ENCODE results near the gene DNAJC27. TPM values are rescaled to one million over a fixed set of nuclear protein-coding genes. Genes with fewer than 3 reads are reported as not detected.
A peak's percentile ranks its signal among the peaks of the same experiment; 100 is the strongest.

DNAJC27 gene
- total RNA-seq, 1 experiment from 2014 or later, result 5.1 TPM

DNA sequence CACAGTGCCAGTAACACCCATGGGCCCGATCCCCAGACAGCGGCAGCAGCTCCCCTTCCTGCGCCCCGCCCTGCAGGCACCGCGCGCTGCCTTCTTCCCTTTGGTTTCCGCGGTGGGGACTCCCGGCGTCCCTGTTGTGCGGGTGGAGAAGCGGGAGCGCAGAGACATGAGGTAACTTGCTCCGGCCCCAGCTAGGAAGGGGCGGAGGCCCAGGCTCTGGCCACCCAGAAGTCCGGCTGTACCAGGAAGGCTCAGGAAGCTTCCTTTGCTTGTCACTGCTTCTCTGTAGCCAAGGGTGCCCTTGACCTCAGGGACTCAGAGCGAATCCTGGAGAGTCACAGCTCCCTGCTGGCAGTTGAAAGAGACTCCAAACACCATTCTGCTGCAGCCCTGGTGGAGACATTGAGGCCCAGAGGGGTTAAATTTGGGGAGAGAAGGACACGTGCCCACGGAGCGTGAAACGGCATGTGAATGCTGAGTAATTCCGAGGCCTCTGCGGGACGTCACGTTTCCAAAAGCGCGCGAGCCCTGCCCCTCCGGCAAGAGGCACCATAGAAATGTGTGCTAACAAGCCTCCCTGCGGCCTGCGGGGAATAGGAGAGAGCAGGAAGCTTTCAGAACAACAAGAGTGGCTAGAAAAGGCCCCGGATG is 45.0 kb downstream of the DNAJC27 start:
- H3K27me3 ChIP-seq (ENCODE audit: insufficient read depth, low read length), result no peaks in the 10 kb centered on the region
- no CpG with 5 or more reads among the region's 33 CpGs for WGBS (ENCODE audit: extremely low coverage, insufficient read length, low lambda C conversion rate)
- H2BK20ac ChIP-seq (ENCODE audit: low read depth, low read length, poor library complexity, severe bottlenecking), result no peak overlapping the region
- H3K27ac ChIP-seq (ENCODE audit: insufficient read length, low read depth, low read length), result no peak overlapping the region
- no peak overlapping the region for H2BK120ac ChIP-seq (ENCODE audit: low read depth, low read length, poor library complexity, severe bottlenecking)
- no peak overlapping the region for H3K4me2 ChIP-seq (ENCODE audit: insufficient read depth, insufficient read length, low read length)
- no peak overlapping the region for H3K56ac ChIP-seq (ENCODE audit: insufficient read length, low read depth, low read length)
- H3K27me3 Mint-ChIP-seq (ENCODE audit: low read depth), result no peaks in the 10 kb centered on the region; the same call in none of the 2 replicates
- H3K4me1 Mint-ChIP-seq, result peaks cover 29 to 30% of the 10 kb centered on the region in 2 experiments
- no peaks in the 10 kb centered on the region for H3K79me2 ChIP-seq (ENCODE audit: insufficient read depth, low read length)
- no peak overlapping the region for H2AK5ac ChIP-seq (ENCODE audit: insufficient read length, low read length)
- no peaks in the 10 kb centered on the region for H3K79me1 ChIP-seq (ENCODE audit: insufficient read depth, low read depth, low read length, poor library complexity, severe bottlenecking)
- H2AFZ ChIP-seq (ENCODE audit: low read length), result no peak overlapping the region
- no peaks in the 10 kb centered on the region for H3K36me3 Mint-ChIP-seq (ENCODE audit: insufficient read depth in 1 of 3, low read depth in 3 of 3)
- H3K9me3 ChIP-seq (ENCODE audit: control insufficient read depth, low read depth, low read length), result no peaks in the 10 kb centered on the region
- no peak overlapping the region for H3K4ac ChIP-seq (ENCODE audit: low read depth, low read length)
- no peak overlapping the region for H3T11ph ChIP-seq (ENCODE audit: low read length)
- H3K4me1 ChIP-seq (ENCODE audit: insufficient read depth, low read length), result no peaks in the 10 kb centered on the region; the same call in 1 of the 2 replicates
- H3K9me3 Mint-ChIP-seq, result no peaks in the 10 kb centered on the region
- no peak overlapping the region for H4K8ac ChIP-seq (replicated peaks; ENCODE audit: insufficient read length, low read depth, low read length)
- no peaks in the 10 kb centered on the region for H4K20me1 ChIP-seq (ENCODE audit: control insufficient read depth, insufficient read depth, insufficient read length)
- peak overlapping the region; percentile 29 for H3K18ac ChIP-seq (ENCODE audit: insufficient read length, low read depth, low read length)
- no peak overlapping the region for H2BK15ac ChIP-seq (ENCODE audit: low read depth, low read length)
- H4K5ac ChIP-seq (ENCODE audit: insufficient read length, low read depth, low read length), result no peak overlapping the region
- H2BK12ac ChIP-seq (ENCODE audit: insufficient read length, low read depth, low read length), result no peak overlapping the region
- H3K23ac ChIP-seq (ENCODE audit: insufficient read length, low read depth, low read length), result no peak overlapping the region
- no peak overlapping the region for H3K14ac ChIP-seq (ENCODE audit: insufficient read depth, low read length)
- peak; percentile 52 for DNase-seq
- no peak overlapping the region for H2BK5ac ChIP-seq (ENCODE audit: insufficient read length, low read length)
- H3K9ac ChIP-seq (ENCODE audit: extremely low read depth, insufficient read length, low read length), result no peak overlapping the region
- H3K27ac Mint-ChIP-seq, result no peak overlapping the region
- no peak overlapping the region for H3K4me3 Mint-ChIP-seq
- no peaks in the 10 kb centered on the region for H3K23me2 ChIP-seq (ENCODE audit: insufficient read length, low read depth, low read length, poor library complexity, severe bottlenecking)
- TF ChIP-seq, protein P1, sequence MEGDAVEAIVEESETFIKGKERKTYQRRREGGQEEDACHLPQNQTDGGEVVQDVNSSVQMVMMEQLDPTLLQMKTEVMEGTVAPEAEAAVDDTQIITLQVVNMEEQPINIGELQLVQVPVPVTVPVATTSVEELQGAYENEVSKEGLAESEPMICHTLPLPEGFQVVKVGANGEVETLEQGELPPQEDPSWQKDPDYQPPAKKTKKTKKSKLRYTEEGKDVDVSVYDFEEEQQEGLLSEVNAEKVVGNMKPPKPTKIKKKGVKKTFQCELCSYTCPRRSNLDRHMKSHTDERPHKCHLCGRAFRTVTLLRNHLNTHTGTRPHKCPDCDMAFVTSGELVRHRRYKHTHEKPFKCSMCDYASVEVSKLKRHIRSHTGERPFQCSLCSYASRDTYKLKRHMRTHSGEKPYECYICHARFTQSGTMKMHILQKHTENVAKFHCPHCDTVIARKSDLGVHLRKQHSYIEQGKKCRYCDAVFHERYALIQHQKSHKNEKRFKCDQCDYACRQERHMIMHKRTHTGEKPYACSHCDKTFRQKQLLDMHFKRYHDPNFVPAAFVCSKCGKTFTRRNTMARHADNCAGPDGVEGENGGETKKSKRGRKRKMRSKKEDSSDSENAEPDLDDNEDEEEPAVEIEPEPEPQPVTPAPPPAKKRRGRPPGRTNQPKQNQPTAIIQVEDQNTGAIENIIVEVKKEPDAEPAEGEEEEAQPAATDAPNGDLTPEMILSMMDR (conservative IDR thresholded peaks at IDR 0.05), result no peak
- H4K91ac ChIP-seq (ENCODE audit: insufficient read length, low read depth, low read length), result no peak overlapping the region

All from H9 (cell line).